GM18861 (cell line): Measurements from ENCODE around the gene RALGAPA1.
"Not testable (repeated sequence)": the region's sequence is repeated elsewhere in the genome, so short reads cannot be mapped to it uniquely, and the experiment has no call there.

ENCODE experiments used
- ATAC-seq: cut with Tn5 transposase; IDR thresholded peaks from one replicate; pipeline ENCODE4 v1.9.1; 2021; ENCODE audit not compliant: unreplicated experiment

The RALGAPA1 gene

DNA sequence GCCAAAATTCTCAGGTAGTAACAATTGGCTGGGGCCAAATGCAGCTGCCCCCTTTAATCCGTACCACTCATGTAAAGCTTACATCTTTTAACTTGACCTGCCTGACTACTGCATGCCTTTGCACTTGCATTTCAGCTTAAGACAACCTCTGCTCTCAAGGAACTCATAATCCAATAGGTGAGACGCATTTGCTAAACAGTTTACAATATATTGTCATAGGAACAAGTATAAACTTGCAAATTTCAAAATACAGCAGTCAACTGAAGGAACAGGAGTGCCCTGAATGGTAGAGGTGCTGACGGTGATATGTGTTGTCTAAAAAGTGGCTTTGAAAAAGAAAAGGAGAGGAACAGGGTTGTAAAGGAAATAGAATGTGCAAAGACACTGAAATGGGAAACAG, 13.4 kb upstream of the RALGAPA1 start:
- no peak for ATAC-seq

DNA sequence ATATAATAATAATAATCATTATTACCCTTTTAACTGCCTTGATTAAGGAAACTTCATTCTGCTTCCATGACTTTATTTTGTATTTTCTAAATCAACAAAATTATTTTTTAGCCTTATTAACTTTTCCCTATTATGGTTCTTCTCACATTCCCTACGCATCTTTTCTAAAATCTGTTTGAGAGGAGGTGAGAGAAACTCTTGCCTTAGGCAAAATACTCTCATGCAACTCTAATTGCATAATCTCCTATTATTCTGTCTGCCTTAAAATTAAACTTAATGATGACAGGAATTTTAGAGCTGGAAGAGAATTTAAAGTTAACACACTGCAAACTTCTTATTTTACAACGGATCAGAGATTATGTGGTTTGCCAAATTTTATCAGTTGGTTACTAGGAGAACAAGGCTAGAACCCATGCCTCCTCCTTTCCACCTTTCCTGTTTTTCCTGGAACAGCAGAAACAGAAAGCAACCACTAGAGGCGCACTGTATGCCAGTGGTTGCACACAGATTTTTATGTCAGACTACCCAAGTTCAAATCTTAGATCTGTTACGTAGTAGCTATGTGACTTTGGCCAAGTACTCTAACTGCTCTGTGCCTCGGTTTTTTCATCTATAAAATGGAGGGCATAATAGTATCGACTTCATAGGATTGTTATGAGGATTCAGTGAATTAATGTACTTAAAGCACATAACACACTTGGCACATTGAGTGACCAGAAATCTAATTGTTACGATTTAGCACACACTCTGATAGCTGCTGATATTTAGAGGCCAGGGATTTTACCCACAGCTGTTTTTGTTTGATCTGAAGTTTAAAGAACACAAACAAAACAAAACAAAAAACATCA, 12.7 kb upstream of the RALGAPA1 start:
- no peak for ATAC-seq

DNA sequence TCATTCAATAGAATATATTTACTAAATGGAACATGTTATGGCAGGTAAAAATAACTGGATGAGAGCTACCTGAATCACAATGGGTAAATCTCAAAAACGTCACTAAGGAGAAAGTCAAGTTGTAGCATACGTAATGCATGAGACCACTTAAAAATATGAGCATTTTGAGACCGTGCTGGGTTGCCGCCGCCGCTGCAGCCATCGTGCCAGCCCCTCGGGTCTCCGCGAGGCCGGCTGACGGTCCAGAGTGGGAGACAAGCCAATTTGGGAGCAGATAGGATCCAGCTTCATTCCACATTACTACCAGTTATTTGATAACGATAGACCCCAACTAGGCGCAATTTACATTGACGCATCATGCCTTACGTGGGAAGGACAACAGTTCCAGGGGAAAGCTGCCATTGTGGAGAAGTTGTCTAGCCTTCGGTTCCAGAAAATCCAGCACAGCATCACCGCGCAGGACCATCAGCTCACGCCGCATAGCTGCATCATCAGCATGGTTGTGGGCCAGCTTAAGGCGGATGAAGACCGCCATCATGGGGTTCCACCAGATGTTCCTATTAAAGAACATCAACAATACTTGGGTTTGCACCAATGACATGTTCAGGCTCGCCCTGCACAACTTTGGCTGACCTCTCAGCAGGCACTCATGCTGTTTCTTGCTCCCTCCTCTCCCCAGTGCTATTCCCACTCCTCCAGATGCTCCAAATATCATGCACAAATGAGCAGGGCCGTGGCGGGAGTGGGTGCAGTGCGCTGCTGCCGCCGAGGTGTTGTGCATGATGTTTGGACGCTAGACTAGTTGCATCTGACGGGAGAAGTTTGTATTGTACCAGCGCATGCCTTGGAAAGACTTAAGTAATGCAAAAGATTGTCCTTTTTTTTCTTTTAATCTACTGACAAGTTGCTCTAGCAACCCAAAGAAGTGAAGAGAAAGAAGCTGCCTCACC, 10.8 kb upstream of the RALGAPA1 start:
- ATAC-seq = no peak

DNA sequence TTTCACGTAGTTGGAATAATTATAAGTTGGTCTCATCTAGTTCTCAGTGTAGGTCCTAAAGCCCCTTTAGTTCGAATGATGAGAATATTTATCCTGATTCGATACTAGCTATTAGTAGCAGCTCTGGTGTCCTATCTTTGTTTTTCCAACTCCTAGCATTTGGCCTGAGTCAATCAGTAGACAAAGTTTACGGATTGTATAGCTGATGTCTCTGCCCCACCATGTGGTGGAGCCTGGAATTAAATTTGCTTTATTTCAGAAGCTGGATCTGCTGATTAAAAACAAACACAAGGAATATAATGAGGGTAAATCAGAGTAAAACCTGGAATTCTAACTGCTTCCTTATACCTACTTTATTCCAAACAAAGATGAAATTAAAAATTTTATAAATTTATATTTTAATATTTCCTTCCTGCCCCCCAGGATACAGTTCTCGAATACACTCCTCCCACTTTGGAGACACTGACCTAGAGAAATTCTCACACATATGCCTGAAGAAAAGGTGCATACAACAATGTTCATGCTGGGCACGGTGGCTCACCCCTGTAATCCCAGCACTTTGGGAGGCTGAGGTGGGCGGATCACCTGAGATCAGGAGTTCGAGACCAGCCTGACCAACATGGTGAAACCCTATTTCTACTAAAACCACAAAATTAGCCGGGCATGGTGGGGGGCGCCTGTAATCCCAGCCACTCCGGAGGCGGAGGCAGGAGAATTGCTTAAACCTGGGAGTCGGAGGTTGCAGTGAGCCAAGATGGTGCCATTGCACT, 9.4 kb upstream of the RALGAPA1 start:
- no peak for ATAC-seq

DNA sequence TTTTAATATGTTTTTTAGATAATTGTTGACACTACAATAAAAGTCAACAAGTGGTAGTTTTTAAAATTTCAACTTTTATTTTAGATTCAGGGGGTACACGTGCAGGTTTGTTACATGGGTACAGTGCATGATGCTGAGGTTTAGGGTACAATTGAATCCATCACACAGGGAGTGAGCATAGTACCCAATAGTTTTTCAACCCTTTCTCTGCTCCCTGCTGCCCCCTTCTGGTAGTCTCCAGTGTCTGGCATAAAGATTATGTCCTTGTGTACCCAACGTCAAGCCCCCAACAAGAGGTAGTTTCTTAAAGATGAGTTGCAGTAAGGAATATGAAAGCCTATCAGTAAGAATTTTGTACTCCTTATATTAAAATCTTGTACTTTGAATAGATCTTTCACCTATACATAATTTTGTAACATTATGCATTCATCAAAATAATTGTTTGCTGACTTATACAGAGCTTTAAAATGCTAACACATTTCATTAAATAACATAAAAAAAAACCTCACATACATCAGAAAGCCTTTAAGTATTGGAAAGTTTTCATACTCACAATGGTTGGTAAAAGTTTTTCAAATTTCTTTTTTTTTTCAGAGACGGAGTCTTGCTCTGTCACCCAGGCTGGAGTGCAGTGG, 5.4 kb upstream of the RALGAPA1 start:
- ATAC-seq = peak; percentile 60

DNA sequence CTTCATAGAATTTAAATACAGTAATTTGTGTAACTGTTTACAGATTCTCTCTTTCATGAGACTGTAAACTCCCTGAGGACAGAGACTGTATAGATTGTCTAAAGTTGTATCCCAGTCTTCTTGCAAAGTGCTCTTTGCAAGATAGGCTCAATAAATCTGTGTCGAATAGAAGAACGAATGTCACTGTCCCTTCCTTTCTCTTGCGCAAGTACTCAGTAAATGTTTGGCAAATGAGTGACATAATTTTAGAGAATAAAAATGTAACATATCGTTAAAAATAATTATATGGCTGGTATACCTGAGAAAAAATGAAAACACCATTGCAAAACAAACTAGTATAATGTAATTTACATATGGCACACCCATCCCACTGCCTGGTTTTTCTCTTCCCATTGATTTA, 1.9 kb upstream of the RALGAPA1 start:
- ATAC-seq = no peak

DNA sequence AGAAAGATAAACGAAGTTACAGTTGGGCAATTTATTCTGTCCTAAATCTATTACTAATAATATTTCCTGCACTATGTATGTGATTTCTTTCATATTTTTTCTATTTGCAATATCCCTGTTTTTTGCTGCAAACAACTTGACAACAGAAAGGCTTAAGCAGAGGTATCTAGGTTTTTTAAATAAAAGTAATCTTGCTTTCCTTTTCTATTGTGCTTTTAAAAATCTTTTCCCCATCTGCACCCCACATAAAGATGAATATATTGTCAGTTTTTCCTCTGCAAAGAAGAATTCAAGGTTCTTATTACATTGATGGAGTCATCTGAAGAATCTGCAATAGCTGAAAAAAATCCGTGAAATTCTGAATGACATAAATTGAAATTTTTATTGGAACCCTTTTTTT, 502 bp upstream of the RALGAPA1 start:
- no peak for ATAC-seq

DNA sequence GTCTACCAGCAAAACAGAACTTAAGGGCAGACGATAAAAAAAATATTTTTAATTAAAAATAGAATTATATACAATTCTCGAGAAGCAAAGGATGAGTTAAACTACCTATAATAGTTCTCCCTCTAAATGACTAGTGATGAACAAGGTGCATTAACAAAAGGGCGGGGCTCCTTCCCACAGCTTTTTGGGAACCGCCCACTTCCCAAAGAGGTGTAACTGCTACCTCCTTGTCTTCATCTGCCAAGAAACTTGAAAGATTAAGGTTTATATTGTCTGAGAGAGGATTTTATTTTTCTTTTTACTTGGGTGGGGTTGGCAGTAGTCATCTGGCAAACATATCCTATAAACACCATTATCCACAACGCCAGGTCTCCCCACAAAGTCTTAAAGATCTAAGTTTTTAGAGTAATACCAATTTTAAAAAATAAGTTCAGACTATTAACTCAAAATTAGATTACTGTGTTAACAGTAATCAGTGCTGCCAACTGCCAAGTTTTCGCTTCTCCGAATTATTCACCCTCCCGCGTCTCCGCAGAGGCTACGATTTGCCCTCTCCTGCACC, 938 bp downstream of the RALGAPA1 start:
- ATAC-seq = no peak

DNA sequence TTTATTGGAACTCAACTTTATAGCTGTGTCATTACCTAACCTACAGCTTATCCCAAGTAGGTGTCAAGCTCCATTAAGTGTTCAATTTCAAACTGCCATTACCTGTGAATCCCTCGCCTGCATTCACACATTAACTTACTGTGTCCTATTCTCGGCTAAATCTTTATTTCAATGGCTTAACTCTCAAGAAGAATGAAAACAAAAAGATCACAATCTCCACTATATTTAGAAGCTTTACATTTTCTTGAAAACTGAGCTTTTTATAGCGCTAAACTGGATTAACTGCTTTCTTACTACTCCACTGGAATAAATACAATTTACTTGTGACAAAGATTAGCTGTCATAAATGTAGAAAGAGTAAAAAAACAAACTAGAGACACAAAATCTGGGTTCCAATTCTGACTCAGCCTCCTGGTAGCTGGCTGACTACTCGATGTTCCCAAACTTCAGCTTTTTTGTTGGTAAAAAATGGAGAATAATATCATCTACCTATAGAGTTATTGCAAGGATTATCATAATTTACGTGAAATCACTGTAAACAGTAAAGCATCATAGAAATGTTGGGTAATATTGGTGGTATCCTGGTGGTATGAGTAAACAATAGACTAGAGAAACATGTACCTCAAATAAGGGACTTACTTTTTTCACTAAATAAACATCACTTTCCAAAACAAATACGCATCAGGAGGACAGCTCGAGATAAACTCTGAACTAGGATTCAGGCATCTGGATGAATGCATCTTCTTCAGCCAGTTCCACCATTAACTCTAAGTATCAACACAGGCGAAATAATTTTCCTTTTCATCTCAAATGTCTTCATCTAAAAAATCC, 1.7 kb downstream of the RALGAPA1 start:
- no peak for ATAC-seq

DNA sequence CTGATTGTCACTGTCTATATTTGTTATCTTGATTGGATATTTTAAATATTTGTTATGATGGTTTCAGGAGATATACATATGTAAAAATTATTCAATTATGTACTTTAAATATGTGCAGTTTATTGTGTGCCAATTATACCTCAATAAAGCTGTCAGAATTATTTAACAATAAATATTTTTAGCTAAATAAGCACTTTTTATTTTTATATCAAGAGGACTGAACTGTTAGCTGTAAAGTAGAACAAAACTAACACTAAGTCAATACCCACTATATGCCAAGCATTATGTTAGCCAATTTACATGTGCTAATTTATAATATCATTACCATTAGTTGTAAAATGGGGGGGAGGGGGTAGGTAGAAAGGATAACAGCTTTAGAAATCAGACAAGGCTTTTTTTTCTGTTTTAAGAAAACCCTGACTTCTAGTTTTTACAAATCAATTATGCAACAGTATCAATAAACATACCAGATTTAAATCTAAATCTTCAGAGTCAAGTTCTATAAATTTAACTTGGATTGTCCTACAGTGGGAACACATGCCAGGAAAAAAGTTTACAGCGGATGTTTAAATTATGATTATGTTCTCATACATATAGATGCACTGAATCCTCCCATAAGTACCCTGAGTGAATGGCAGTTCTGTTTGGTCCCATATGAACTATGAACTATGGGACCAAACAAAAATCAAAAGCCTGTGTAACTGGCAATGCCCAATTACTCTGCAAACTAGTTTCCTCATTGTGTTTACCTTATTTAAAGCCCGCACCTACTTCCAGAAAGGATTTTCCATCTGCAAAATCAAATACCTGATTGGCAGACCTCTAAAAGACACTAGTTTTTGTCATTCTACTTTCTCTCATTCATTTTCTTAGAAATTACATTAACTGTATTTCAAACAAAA, 2.8 kb downstream of the RALGAPA1 start:
- ATAC-seq = no peak

DNA sequence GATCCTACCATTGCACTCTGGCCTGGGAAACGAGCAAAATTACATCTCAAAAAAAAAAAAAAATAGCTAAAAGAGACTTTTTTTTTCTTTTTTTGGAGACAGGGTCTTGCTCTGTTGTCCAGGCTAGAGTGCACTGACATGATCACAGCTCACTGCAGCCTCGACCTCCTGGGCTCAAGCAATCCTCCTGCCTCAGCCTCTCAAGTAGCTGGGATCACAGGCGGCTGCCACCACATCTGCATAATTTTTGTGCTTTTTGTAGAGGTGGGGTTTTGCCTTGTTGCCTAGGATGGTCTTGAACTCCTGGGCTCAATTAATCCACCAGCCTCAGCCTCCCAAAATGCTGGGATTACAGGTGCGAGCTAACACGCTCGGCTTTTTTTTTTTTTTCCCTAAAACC, 11.3 kb downstream of the RALGAPA1 start:
- no peak for ATAC-seq

DNA sequence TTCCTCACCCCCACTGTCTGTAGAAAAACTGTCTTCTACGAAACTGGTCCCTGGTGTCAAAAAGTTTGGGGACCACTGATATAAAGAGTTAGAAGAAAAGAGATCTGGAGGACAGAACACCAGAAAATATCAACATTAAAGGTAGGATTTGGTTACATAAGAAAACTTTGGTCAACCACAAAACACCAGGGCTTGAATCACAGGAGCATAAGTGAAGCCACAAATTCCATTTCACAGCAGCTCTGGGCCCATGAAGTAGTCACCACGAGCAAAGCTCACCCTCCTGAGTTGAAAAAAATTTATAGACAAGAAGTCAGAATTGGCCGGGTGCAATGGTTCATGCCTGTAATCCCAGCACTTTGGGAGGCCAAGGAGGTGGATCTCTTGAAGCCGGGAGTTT, 19.4 kb downstream of the RALGAPA1 start:
- ATAC-seq = no peak

DNA sequence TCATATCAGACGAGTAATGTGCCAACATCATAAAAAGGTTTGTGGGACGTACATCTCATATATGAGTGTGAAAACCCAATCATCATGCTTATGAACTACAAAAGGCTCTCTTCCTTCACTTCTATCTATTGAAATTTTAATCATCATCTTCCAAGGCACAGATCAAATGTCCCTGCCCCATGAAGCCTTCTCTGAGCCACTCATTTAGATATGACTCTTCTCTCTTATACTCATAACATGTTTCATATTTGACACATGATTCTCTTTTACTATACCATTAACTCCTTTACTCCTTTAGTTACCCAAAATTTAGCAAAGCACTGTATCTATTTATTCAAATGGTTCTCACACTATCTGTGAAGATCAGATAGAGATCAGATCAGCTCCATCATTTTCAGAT, 22.2 kb downstream of the RALGAPA1 start:
- ATAC-seq = no peak

DNA sequence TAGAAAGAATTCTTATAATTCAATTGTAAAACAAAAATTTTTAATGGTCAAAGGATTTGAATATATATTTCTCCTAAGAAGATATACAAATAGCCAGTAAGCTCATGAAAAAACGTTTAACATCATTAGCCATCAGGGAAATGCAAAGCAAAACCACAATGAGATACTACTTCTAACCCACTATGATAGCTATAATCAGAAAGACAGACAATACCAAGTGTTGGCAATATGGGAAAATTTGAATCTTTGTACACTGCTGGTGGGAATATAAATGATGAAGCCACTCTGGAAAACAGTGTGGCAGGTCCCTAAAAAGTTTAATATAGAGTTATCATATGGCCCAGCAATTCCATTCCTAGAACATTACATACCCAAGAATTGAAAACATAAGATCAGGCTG, 25.4 kb downstream of the RALGAPA1 start:
- no peak for ATAC-seq

DNA sequence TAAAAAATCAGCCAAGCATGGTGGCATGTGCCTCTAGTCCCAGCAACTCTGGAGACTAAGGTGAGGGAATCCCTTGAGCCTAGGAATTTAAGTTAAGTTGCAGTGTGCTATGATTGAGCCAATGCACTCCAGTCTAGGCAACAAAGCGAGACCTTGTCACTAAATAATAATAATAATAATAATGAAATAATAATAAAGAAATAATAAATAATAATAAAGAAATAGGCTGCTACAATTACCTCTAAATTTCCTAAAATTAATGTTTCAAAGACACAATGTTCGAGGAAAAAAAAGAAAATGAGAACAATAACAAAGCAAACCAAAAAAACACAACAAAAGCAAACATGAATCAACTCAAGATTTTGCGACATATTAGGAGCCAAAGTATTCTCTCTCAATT, 29.7 kb downstream of the RALGAPA1 start:
- ATAC-seq = no peak

DNA sequence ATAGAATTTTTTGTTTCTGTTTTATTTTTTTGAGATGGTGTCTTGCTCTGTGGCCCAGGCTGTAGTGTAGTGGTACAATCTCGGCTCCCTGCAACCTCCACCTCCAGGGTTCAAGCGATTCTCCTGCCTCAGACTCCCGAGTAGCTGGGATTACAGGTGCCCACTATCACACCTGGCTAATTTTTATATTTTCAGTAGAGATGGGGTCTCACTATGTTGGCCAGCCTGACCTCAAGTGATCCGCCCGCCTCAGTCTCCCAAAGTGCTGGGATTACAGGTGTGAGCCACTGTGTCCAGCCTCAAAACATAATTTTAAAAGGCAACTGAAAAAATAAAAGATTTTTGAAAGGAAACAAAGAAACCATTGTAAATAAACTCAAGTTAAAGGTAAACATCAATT, 31.5 kb downstream of the RALGAPA1 start:
- ATAC-seq = not testable (repeated sequence)

DNA sequence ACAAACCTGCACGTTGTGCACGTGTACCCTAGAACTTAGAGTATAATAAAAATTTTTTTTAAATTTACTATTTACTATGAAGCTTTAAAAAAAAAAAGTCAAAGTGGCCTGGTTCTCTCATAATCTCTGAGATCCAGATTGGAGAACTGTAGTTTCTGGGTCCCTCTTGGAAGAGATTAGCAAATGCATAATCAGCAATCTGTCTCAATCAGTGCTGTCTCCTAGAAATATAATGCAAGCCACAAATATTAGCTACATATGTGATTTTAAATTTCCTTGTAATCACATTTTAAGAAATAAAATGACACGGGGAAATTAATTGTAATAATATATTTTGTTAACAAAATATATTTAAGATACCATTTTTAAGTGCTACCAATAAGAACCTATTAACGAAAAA, 32.3 kb downstream of the RALGAPA1 start:
- ATAC-seq = no peak

DNA sequence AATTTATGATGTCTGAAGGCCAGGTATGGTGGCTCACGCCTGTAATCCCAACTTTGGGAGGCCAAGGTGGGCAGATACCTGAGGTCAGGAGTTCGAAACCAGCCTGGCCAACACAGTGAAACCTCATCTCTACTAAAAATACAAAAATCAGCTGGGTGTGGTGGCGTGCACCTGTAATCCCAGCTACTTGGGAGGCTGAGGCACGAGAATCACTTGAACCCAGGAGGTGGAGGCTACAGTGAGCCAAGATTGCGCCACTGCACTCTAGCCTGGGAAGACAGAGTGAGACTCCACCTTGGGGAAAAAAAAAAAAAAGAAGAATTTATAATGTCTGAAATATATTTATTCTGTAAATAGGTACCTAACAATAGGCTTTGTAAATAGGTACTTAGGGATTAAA, 33.0 kb downstream of the RALGAPA1 start:
- not testable (repeated sequence) for ATAC-seq

DNA sequence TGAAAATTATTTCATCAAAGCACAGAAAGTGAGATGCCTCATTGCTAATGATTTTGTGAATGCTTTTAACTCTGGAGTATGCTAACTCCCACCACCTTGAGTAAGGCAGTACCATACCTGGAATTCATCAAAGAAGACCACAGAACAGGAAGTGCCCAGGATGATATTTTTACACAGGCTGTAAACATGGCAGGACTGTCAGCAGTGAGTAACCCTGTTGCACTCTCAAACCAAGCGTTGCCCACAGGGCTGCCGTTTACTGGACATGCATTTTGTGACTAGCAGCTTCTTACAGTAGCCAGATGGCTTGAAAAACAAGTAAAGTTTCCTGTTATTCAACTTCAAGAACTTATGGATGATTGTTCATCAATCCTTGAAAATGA, 42.4 kb downstream of the RALGAPA1 start:
- no peak for ATAC-seq
